H1 (cell line): Measurements from ENCODE around the gene TXNL4B. TPM values are rescaled to one million over a fixed set of nuclear protein-coding genes. Genes with fewer than 3 reads are reported as not detected.
A peak's percentile ranks its signal among the peaks of the same experiment; 100 is the strongest.

ENCODE experiments used
- CTCF ChIA-PET: fragments of 300-600 bp; sonication (Branson Sonifier 250); formaldehyde crosslinking; loops from one replicate; lab custom pipeline; 2021; ENCODE audit not compliant: partially characterized antibody; lab: Charles Lee
- POLR2A ChIA-PET: fragments of 300-600 bp; sonication (Branson Sonifier 250); formaldehyde crosslinking; loops from one replicate; lab custom pipeline; 2021; ENCODE audit warnings: inconsistent platforms; ENCODE audit not compliant: partially characterized antibody; lab: Charles Lee
- DNase-seq, 2 experiments: peaks; one replicate each; pipeline versions ENCODE4 v3.0.0 to v3.0.0-alpha.2; 2010 to 2022; ENCODE audit warnings: low spot score in 2 of 2, low read depth in 1 of 2, mixed read lengths in 1 of 2
- FAIRE-seq: peaks from 2 replicates; lab custom pipeline; 2011; peaks lifted over from hg19 to GRCh38; lab: Jason Lieb, UNC
- H2AFZ ChIP-seq: 2 replicates; pipeline ENCODE4 v1.8.1; 2012; ENCODE audit warnings: low read length, inconsistent platforms
- H2AK5ac ChIP-seq: 2 replicates; pipeline ENCODE4 v1.6.1; 2013; ENCODE audit warnings: low read depth, low read length
- H2BK120ac ChIP-seq: replicated peaks from 2 replicates; pipeline ENCODE3; 2013; ENCODE audit warnings: low read depth, low read length, inconsistent platforms
- H2BK12ac ChIP-seq: 2 replicates; pipeline ENCODE4 v1.6.1; 2013; ENCODE audit warnings: low read depth, low read length
- H2BK15ac ChIP-seq: 2 replicates; pipeline ENCODE4 v1.6.1; 2013; ENCODE audit warnings: low read length
- H2BK20ac ChIP-seq: 2 replicates; pipeline ENCODE4 v1.6.1; 2013; ENCODE audit warnings: low read length
- H2BK5ac ChIP-seq: 2 replicates; pipeline ENCODE4 v1.6.1; 2013; ENCODE audit warnings: low read depth, low read length
- H3K14ac ChIP-seq: 2 replicates; pipeline ENCODE4 v1.6.1; 2013; ENCODE audit warnings: inconsistent platforms; ENCODE audit not compliant: insufficient read length
- H3K18ac ChIP-seq: 2 replicates; pipeline ENCODE4 v1.6.1; 2013; ENCODE audit warnings: low read length; ENCODE audit errors: extremely low read depth
- H3K23ac ChIP-seq: 2 replicates; pipeline ENCODE4 v1.6.1; 2013; ENCODE audit warnings: inconsistent platforms; ENCODE audit not compliant: insufficient read length
- H3K23me2 ChIP-seq: 2 replicates; pipeline ENCODE4 v1.6.1; 2013; ENCODE audit warnings: low read depth, low read length
- H3K27ac ChIP-seq: 2 replicates; pipeline ENCODE4 v1.6.1; 2011; ENCODE audit warnings: low read depth, low read length, inconsistent platforms
- H3K27me3 ChIP-seq, 4 experiments: replicated peaks in 1 of 4; 1 replicate in 1 of 4; 2 replicates in 3 of 4; pipeline versions ENCODE4 v1.6.1 to v1.8.1; 2011 to 2013; ENCODE audit warnings: low read length in 3 of 4, mild to moderate bottlenecking in 3 of 4, inconsistent platforms in 2 of 4, mixed read lengths in 2 of 4, moderate library complexity in 1 of 4; ENCODE audit not compliant: control insufficient read depth in 3 of 4, insufficient read depth in 3 of 4; ENCODE audit errors: extremely low read depth in 1 of 4
- H3K36me3 ChIP-seq, 4 experiments: 2 replicates each; pipeline versions ENCODE4 v1.6.1 to v1.8.1; 2011 to 2013; ENCODE audit warnings: mild to moderate bottlenecking in 4 of 4, low read length in 3 of 4, moderate library complexity in 2 of 4, control low read depth in 1 of 4, inconsistent platforms in 1 of 4; ENCODE audit not compliant: insufficient read depth in 4 of 4, control insufficient read depth in 2 of 4
- H3K4ac ChIP-seq: replicated peaks from 2 replicates; pipeline ENCODE3; 2013; ENCODE audit warnings: low read length, low read depth, mixed read lengths, inconsistent platforms; ENCODE audit not compliant: insufficient read length
- H3K4me1 ChIP-seq, 4 experiments: replicated peaks in 1 of 4; 1 replicate in 1 of 4; 2 replicates in 3 of 4; pipeline versions ENCODE4 v1.6.1 to v1.8.1; 2011 to 2013; ENCODE audit warnings: low read length in 3 of 4, inconsistent platforms in 2 of 4, mixed read lengths in 1 of 4; ENCODE audit not compliant: insufficient read depth in 4 of 4, control insufficient read depth in 3 of 4
- H3K4me2 ChIP-seq, 2 experiments: 2 replicates each; pipeline versions ENCODE4 v1.6.1 to v1.8.1; 2011 to 2013; ENCODE audit warnings: low read depth in 2 of 2, low read length in 2 of 2, control low read depth in 1 of 2, inconsistent platforms in 1 of 2, mild to moderate bottlenecking in 1 of 2; ENCODE audit not compliant: insufficient read depth in 1 of 2
- H3K4me3 ChIP-seq, 4 experiments: fragments of 200-600, 300-600 bp in 1 of 4; sonication (generic), shearing (Covaris generic), sonication (Bioruptor Twin) in 1 of 4; 2 replicates each; pipeline versions ENCODE4 v1.5.1 to v1.8.1; 2011 to 2016; ENCODE audit warnings: low read length in 4 of 4, low read depth in 3 of 4, control low read depth in 2 of 4, inconsistent platforms in 2 of 4, mild to moderate bottlenecking in 2 of 4, mixed read lengths in 1 of 4, moderate library complexity in 1 of 4; ENCODE audit not compliant: insufficient read depth in 2 of 4; ENCODE audit errors: extremely low read depth in 1 of 4
- H3K56ac ChIP-seq: replicated peaks from 2 replicates; pipeline ENCODE3; 2013; ENCODE audit warnings: low read depth, mild to moderate bottlenecking, mixed read lengths, low read length, inconsistent platforms; ENCODE audit not compliant: insufficient read length
- H3K79me1 ChIP-seq: 2 replicates; pipeline ENCODE4 v1.6.1; 2013; ENCODE audit warnings: low read depth, low read length, control low read depth
- H3K79me2 ChIP-seq, 2 experiments: 2 replicates each; pipeline versions ENCODE4 v1.6.1 to v1.8.1; 2012 to 2013; ENCODE audit warnings: low read length in 2 of 2, mild to moderate bottlenecking in 2 of 2, inconsistent platforms in 1 of 2; ENCODE audit not compliant: insufficient read depth in 2 of 2, control insufficient read depth in 1 of 2
- H3K9ac ChIP-seq, 4 experiments: replicated peaks in 1 of 4; 1 replicate in 1 of 4; 2 replicates in 3 of 4; pipeline versions ENCODE4 v1.6.1 to v1.8.1; 2011 to 2013; ENCODE audit warnings: low read depth in 3 of 4, low read length in 3 of 4, control low read depth in 2 of 4, mild to moderate bottlenecking in 2 of 4, moderate library complexity in 2 of 4, inconsistent platforms in 1 of 4; ENCODE audit errors: extremely low read depth in 1 of 4
- H3K9me3 ChIP-seq, 2 experiments: 2 replicates each; pipeline versions ENCODE4 v1.6.1 to v1.8.1; 2012 to 2013; ENCODE audit warnings: mild to moderate bottlenecking in 2 of 2, moderate library complexity in 2 of 2, control low read depth in 1 of 2, inconsistent platforms in 1 of 2, low read depth in 1 of 2, low read length in 1 of 2, mixed read lengths in 1 of 2; ENCODE audit not compliant: insufficient read depth in 2 of 2
- H4K20me1 ChIP-seq, 2 experiments: replicated peaks in 1 of 2; 2 replicates each; pipeline versions ENCODE3 to v1.8.1; 2011 to 2013; ENCODE audit warnings: inconsistent platforms in 2 of 2, low read length in 2 of 2, mild to moderate bottlenecking in 1 of 2; ENCODE audit not compliant: insufficient read depth in 2 of 2, control insufficient read depth in 1 of 2
- H4K5ac ChIP-seq: 2 replicates; pipeline ENCODE4 v1.6.1; 2013; ENCODE audit warnings: low read length, low read depth, mixed read lengths, inconsistent platforms; ENCODE audit not compliant: insufficient read length
- H4K8ac ChIP-seq: 2 replicates; pipeline ENCODE4 v1.8.0; 2013; ENCODE audit warnings: mild to moderate bottlenecking, moderate library complexity, low read length, inconsistent platforms; ENCODE audit not compliant: insufficient read depth; ENCODE audit errors: extremely low read depth
- H4K91ac ChIP-seq: replicated peaks from 2 replicates; pipeline ENCODE3; 2013; ENCODE audit warnings: low read length, mixed read lengths, inconsistent platforms; ENCODE audit not compliant: insufficient read length
- CEBPB ChIP-seq: IDR thresholded peaks from 2 replicates; pipeline ENCODE4 v1.6.1; 2012; ENCODE audit warnings: low read depth, low read length
- KDM4A ChIP-seq: IDR thresholded peaks from one replicate; pipeline ENCODE4 v1.7.1; 2012; ENCODE audit warnings: low read depth, mild to moderate bottlenecking, moderate library complexity, low read length, inconsistent platforms; ENCODE audit not compliant: severe bottlenecking
- NANOG ChIP-seq: IDR thresholded peaks from 2 replicates; pipeline ENCODE4 v1.6.1; 2011; ENCODE audit warnings: low read length, low read depth, mild to moderate bottlenecking, inconsistent platforms; ENCODE audit not compliant: insufficient read depth, poor library complexity, severe bottlenecking
- PHF8 ChIP-seq: fragments of 200-600 bp; sonication (generic); conservative IDR thresholded peaks from 2 replicates; pipeline ENCODE4 v1.7.1; 2012; ENCODE audit warnings: low read depth, mild to moderate bottlenecking, inconsistent platforms, low read length, moderate library complexity
- POLR2AphosphoS5 ChIP-seq: IDR thresholded peaks from 2 replicates; pipeline ENCODE4 v1.6.1; 2011; ENCODE audit warnings: low read depth, low read length
- SP1 ChIP-seq: IDR thresholded peaks from 2 replicates; pipeline ENCODE4 v1.6.1; 2011; ENCODE audit warnings: low read depth, low read length
- SUZ12 ChIP-seq: fragments of 200-600 bp; sonication (generic); IDR thresholded peaks from 2 replicates; pipeline ENCODE4 v1.6.1; 2012; ENCODE audit warnings: mild to moderate bottlenecking, inconsistent platforms, low read length, moderate library complexity, mixed read lengths
- WGBS, 2 experiments: shearing (Covaris generic) in 1 of 2; methylation state at CpG; one replicate each; pipeline versions ENCODE4 v1.1.6 to v1.1.7; 2013 to 2015; ENCODE audit warnings: low lambda C conversion rate in 2 of 2, mixed read lengths in 2 of 2, inconsistent platforms in 1 of 2, low coverage in 1 of 2, missing lambda C conversion rate in 1 of 2; ENCODE audit not compliant: insufficient replicate concordance in 2 of 2, insufficient coverage in 1 of 2, insufficient read length in 1 of 2; ENCODE audit errors: extremely low coverage in 1 of 2, missing lambda C conversion rate in 1 of 2; 5-methylcytosine and 5-hydroxymethylcytosine counted together
- polyA plus RNA-seq, 7 experiments: library from polyadenylated mRNA; depleted of rRNA in 3 of 7; stranded (reverse) in 5 of 7; unstranded in 2 of 7; fragments of >200 nt in 5 of 7; fragments of 200-250 nt in 2 of 7; gene quantifications; 1 replicate in 5 of 7; 2 replicates in 1 of 7; 4 replicates in 1 of 7; pipeline versions ENCODE4 v1.2.1 to v1.2.3, GENCODE V29; 2011 to 2013; ENCODE audit warnings: missing spikeins in 2 of 7, mixed read lengths in 2 of 7
- total RNA-seq: library from RNA; stranded (reverse); fragmentation: NEBNext Ultra II Directional; extraction: Animal tissue kit (Norgen Biotek cat#: 25700); gene quantifications from 2 replicates; pipeline ENCODE4 v1.2.1, GENCODE V29; 2021
- TF ChIP-seq, protein P1 (sequence below): IDR thresholded peaks from 2 replicates; pipeline ENCODE4 v1.6.1; 2012; ENCODE audit warnings: low read length, inconsistent platforms

The TXNL4B gene
- total and polyA plus RNA-seq, 2 of the 8 experiments (the other 6 are each of a cell fraction or from before 2014, with no cell fraction given) = 6.7 to 10.6 TPM

DNA sequence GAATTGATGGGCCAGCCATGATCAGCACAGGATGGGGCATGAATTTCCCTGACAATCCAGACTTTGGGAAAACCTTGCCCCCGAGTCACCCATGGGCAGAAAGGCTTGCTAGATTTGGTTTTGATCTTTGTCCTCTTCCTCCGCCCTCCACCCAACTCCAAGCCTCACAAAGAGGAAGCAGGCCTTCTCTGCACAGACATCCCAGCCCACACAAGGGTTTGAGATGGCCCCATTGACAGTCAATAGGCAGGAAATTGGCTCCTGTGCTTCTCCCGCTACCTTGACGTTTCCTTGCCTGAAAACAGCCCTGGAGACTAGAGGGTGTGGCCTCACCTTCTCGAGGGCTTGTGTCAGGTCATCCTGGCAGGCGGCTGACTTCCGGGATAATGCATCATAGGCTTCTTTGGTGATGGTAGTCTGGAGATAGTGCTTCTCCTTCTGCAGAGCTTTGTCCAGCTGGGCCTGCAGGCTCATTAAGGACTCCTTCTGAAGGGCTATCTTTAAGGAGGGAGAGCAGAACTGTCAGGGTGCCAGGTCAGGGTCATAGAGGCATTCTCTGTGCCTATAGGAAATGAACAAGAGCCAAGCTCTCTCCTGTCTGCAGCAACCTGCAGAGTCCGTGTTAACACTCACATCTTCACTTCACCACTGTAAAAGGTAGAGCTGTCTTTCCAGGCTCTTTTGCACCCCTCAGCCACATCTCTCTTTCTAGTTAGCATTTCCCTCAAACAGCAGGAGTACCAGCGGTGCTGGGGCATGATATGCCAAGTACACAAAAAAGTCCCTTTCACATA is 32.4 kb upstream of the TXNL4B start:
- WGBS, 2 experiments = 92% methylated on average over 9 of the region's 9 CpGs; no CpG with 5 or more reads in 1 of the 2 experiments
- H3K79me2 ChIP-seq = no peaks in the 10 kb centered on the region
- no peaks in the 10 kb centered on the region for H3K9me3 ChIP-seq
- no peaks in the 10 kb centered on the region for H3K27me3 ChIP-seq
- peak overlapping the region; percentile 68; the same call in 1 of the 2 replicates for H2BK20ac ChIP-seq
- no peak overlapping the region for H3K23ac ChIP-seq
- H3K18ac ChIP-seq = no peak overlapping the region
- CTCF ChIA-PET = interaction anchor here (0.7 to 4.2 kb wide), 25 partner anchors 9 to 1071 kb away, joined by 3 to 43 read pairs (median 5); no protein-coding TSS in a partner anchor
- no peak overlapping the region for H4K91ac ChIP-seq
- H2AFZ ChIP-seq = peak overlapping the region; percentile 91
- no peak overlapping the region for H3K4me2 ChIP-seq
- H4K5ac ChIP-seq = no peak overlapping the region
- peaks cover 0 to 4% (median 0%) of the 10 kb centered on the region in 4 experiments; a peak in 3 of 7 replicates for H3K4me1 ChIP-seq
- peak overlapping the region; percentile 9; the same call in 1 of the 2 replicates for H2BK12ac ChIP-seq
- no peak overlapping the region for H4K8ac ChIP-seq
- DNase-seq = no peak
- no peaks in the 10 kb centered on the region for H3K79me1 ChIP-seq
- H3K4me3 ChIP-seq = no peak overlapping the region
- H3K27ac ChIP-seq = no peak overlapping the region
- H3K23me2 ChIP-seq = no peaks in the 10 kb centered on the region
- no peak overlapping the region for H3K14ac ChIP-seq
- H2BK15ac ChIP-seq = no peak overlapping the region; the same call in 1 of the 2 replicates
- H3K4ac ChIP-seq = no peak overlapping the region
- TF ChIP-seq SP1 (no peak), KDM4A (no peak), NANOG (no peak), SUZ12 (no peak), POLR2AphosphoS5 (no peak), CEBPB (no peak), PHF8 (no peak)
- TF ChIP-seq, protein P1, sequence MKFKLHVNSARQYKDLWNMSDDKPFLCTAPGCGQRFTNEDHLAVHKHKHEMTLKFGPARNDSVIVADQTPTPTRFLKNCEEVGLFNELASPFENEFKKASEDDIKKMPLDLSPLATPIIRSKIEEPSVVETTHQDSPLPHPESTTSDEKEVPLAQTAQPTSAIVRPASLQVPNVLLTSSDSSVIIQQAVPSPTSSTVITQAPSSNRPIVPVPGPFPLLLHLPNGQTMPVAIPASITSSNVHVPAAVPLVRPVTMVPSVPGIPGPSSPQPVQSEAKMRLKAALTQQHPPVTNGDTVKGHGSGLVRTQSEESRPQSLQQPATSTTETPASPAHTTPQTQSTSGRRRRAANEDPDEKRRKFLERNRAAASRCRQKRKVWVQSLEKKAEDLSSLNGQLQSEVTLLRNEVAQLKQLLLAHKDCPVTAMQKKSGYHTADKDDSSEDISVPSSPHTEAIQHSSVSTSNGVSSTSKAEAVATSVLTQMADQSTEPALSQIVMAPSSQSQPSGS = no peak
- H2BK120ac ChIP-seq = no peak overlapping the region
- H3K56ac ChIP-seq = no peak overlapping the region
- H2AK5ac ChIP-seq = no peak overlapping the region
- POLR2A ChIA-PET = interaction anchor here (2.3 kb wide), 1 partner anchor 25 kb away, joined by 8 read pairs; no protein-coding TSS in a partner anchor
- FAIRE-seq = no peak
- H2BK5ac ChIP-seq = peak overlapping the region; percentile 17; the same call in 1 of the 2 replicates
- no peaks in the 10 kb centered on the region for H4K20me1 ChIP-seq
- no peak overlapping the region for H3K9ac ChIP-seq
- H3K36me3 ChIP-seq = no peaks in the 10 kb centered on the region
